ENCODE data around the gene FAM20A. TPM values are rescaled to one million over a fixed set of nuclear protein-coding genes. Genes with fewer than 3 reads are reported as not detected.

FAM20A gene
- total and polyA plus RNA-seq, 2 of the 8 experiments (the other 6 are each of a cell fraction or from before 2014, with no cell fraction given), result 3.6 to 11.9 TPM

GRCh38 chr17:68572138-68572842 is 28.9 kb downstream of the FAM20A start:
- TF ChIP-seq CHD1 (IDR thresholded peaks at IDR 0.05; ENCODE audit: low read depth, low read length), result no peak
- Histone ChIP-seq H3K4ac (replicated peaks; ENCODE audit: insufficient read length, low read depth, low read length) (no peak overlapping the region), H3K9me3 (ENCODE audit: insufficient read depth in 2 of 2, low read depth in 1 of 2, low read length in 1 of 2) (no peaks in the 10 kb centered on the region), H3K56ac (replicated peaks; ENCODE audit: insufficient read length, low read depth, low read length) (no peak overlapping the region), H4K91ac (replicated peaks; ENCODE audit: insufficient read length, low read length) (no peak overlapping the region), H3K14ac (ENCODE audit: insufficient read length) (no peak overlapping the region), H2BK20ac (ENCODE audit: low read length) (no peak overlapping the region), H4K8ac (ENCODE audit: extremely low read depth, insufficient read depth, low read length) (no peak overlapping the region), H3K27me3 (replicated peaks in 1 of 4; ENCODE audit: control insufficient read depth in 3 of 4, extremely low read depth in 1 of 4, insufficient read depth in 3 of 4, low read length in 3 of 4) (no peaks in the 10 kb centered on the region), H2BK120ac (replicated peaks; ENCODE audit: low read depth, low read length) (no peak overlapping the region), H3K4me3 (ENCODE audit: extremely low read depth in 1 of 4, insufficient read depth in 2 of 4, low read depth in 3 of 4, low read length in 4 of 4) (no peak overlapping the region), H2AK5ac (ENCODE audit: low read depth, low read length) (no peak overlapping the region), H3K27ac (ENCODE audit: low read depth, low read length) (no peak overlapping the region), H3K18ac (ENCODE audit: extremely low read depth, low read length) (no peak overlapping the region), H2BK15ac (ENCODE audit: low read length) (no peak overlapping the region), H2AFZ (ENCODE audit: low read length) (no peak overlapping the region), H3K79me2 (ENCODE audit: control insufficient read depth in 1 of 2, insufficient read depth in 2 of 2, low read length in 2 of 2) (no peaks in the 10 kb centered on the region), H4K5ac (ENCODE audit: insufficient read length, low read depth, low read length) (no peak overlapping the region), H4K20me1 (replicated peaks in 1 of 2; ENCODE audit: control insufficient read depth in 1 of 2, insufficient read depth in 2 of 2, low read length in 2 of 2) (no peaks in the 10 kb centered on the region), H3K4me1 (replicated peaks in 1 of 4; ENCODE audit: control insufficient read depth in 3 of 4, insufficient read depth in 4 of 4, low read length in 3 of 4) (no peaks in the 10 kb centered on the region), H3K79me1 (ENCODE audit: low read depth, low read length) (no peaks in the 10 kb centered on the region), H3K4me2 (ENCODE audit: insufficient read depth in 1 of 2, low read depth in 2 of 2, low read length in 2 of 2) (no peak overlapping the region), H3K9ac (replicated peaks in 1 of 4; ENCODE audit: extremely low read depth in 1 of 4, low read depth in 3 of 4, low read length in 3 of 4) (no peak overlapping the region), H3K23ac (ENCODE audit: insufficient read length) (no peak overlapping the region), H3K36me3 (ENCODE audit: control insufficient read depth in 2 of 4, insufficient read depth in 4 of 4, low read length in 3 of 4) (peaks cover 0 to 8% (median 0%) of the 10 kb centered on the region in 4 experiments; a peak in 1 of 8 replicates), H2BK5ac (ENCODE audit: low read depth, low read length) (no peak overlapping the region), H2BK12ac (ENCODE audit: low read depth, low read length) (no peak overlapping the region), H3K23me2 (ENCODE audit: low read depth, low read length) (no peaks in the 10 kb centered on the region)
- 83% methylated on average over 6 of the region's 6 CpGs; no CpG with 5 or more reads in 1 of the 2 experiments for WGBS, 2 experiments (ENCODE audit: extremely low coverage in 1 of 2, insufficient coverage in 1 of 2, insufficient read length in 1 of 2, insufficient replicate concordance in 2 of 2, low coverage in 1 of 2, low lambda C conversion rate in 2 of 2, missing lambda C conversion rate in 1 of 2)
- DNase-seq (ENCODE audit: low read depth in 1 of 2, low spot score in 2 of 2) (no peak), FAIRE-seq (no peak)
- ChIA-PET POLR2A (ENCODE audit: partially characterized antibody) (interaction anchor here (0.6 kb wide), 1 partner anchor 278 kb away, joined by 3 read pairs; no protein-coding TSS in a partner anchor), CTCF (ENCODE audit: partially characterized antibody) (interaction anchor here (0.8 to 0.9 kb wide), 3 partner anchors 8 to 101 kb away, joined by 3 read pairs; no protein-coding TSS in a partner anchor)
